Chondrocyte (in vitro differentiated cells): Measurements from ENCODE around the gene ARHGAP42. TPM values are rescaled to one million over a fixed set of nuclear protein-coding genes. Genes with fewer than 3 reads are reported as not detected.

Experiments
- DNase-seq: peaks from one replicate; pipeline ENCODE4 v3.0.0; 2021; ENCODE audit warnings: mixed read lengths, low spot score
- H3K27ac Mint-ChIP-seq: one replicate; pipeline ENCODE4 v1.8.0; 2021; ENCODE audit warnings: mild to moderate bottlenecking, moderate library complexity, mixed read lengths; ENCODE audit not compliant: unreplicated experiment
- H3K27me3 Mint-ChIP-seq: 2 replicates; pipeline ENCODE4 v1.8.0; 2021; ENCODE audit warnings: low read depth, mixed read lengths
- H3K36me3 Mint-ChIP-seq: 2 replicates; pipeline ENCODE4 v1.8.0; 2021; ENCODE audit warnings: low read depth, mixed read lengths
- H3K4me1 Mint-ChIP-seq: 2 replicates; pipeline ENCODE4 v1.8.0; 2021; ENCODE audit warnings: low read depth, mild to moderate bottlenecking, mixed read lengths
- H3K4me3 Mint-ChIP-seq: one replicate; pipeline ENCODE4 v1.8.0; 2021; ENCODE audit warnings: mild to moderate bottlenecking, moderate library complexity, mixed read lengths; ENCODE audit not compliant: unreplicated experiment
- H3K9me3 Mint-ChIP-seq: 2 replicates; pipeline ENCODE4 v1.8.0; 2021; ENCODE audit warnings: low read depth, mixed read lengths
- total RNA-seq: library from RNA; stranded (reverse); gene quantifications from 3 replicates; pipeline ENCODE4 v1.2.1, GENCODE V29; 2021
- TF ChIP-seq, protein P1 (sequence below): fragments of 200-600 bp; sonication (generic); IDR thresholded peaks from 2 replicates; pipeline ENCODE4 v1.5.0; 2021; ENCODE audit warnings: antibody characterized with exemption, mild to moderate bottlenecking, moderate library complexity

The ARHGAP42 gene
- total RNA-seq, 1 donor from 2014 or later, result 16.1 TPM

DNA sequence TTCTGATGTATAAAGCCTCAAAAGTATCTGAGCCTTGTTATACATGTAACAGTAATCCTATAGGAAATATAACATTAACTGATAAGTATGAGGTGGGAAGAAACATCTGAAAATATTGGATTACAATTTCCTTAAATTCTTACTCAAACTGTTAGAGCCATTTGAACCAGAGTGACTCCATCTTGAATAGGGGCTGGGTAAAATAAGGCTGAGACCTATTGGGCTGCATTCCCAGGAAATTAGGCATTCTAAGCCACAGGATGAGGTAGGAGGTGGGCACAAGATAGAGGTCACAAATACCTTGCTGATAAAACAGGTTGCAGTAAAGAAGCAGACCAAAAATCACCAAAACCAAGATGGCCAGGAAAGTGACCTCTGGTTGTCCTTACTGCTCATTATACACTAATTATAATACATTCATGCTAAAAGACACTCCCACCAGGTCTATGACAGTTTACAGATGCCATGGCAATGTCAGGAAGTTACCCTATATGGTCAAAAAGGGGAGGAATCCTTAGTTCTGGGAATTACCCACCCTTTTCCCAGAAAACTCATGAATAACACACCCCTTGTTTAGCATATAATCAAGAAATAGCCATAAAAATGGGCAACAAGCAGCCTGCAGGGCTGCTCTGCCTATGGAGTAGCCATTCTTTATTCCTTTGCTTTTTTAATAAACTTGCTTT is 327.7 kb downstream of the ARHGAP42 start:
- H3K36me3 Mint-ChIP-seq, result no peaks in the 10 kb centered on the region
- peaks cover 51% of the 10 kb centered on the region for H3K27me3 Mint-ChIP-seq
- H3K4me3 Mint-ChIP-seq, result no peak overlapping the region
- no peak for DNase-seq
- H3K4me1 Mint-ChIP-seq, result no peaks in the 10 kb centered on the region
- TF ChIP-seq, protein P1, sequence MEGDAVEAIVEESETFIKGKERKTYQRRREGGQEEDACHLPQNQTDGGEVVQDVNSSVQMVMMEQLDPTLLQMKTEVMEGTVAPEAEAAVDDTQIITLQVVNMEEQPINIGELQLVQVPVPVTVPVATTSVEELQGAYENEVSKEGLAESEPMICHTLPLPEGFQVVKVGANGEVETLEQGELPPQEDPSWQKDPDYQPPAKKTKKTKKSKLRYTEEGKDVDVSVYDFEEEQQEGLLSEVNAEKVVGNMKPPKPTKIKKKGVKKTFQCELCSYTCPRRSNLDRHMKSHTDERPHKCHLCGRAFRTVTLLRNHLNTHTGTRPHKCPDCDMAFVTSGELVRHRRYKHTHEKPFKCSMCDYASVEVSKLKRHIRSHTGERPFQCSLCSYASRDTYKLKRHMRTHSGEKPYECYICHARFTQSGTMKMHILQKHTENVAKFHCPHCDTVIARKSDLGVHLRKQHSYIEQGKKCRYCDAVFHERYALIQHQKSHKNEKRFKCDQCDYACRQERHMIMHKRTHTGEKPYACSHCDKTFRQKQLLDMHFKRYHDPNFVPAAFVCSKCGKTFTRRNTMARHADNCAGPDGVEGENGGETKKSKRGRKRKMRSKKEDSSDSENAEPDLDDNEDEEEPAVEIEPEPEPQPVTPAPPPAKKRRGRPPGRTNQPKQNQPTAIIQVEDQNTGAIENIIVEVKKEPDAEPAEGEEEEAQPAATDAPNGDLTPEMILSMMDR, result no peak
- no peak overlapping the region for H3K27ac Mint-ChIP-seq
- no peaks in the 10 kb centered on the region for H3K9me3 Mint-ChIP-seq

DNA sequence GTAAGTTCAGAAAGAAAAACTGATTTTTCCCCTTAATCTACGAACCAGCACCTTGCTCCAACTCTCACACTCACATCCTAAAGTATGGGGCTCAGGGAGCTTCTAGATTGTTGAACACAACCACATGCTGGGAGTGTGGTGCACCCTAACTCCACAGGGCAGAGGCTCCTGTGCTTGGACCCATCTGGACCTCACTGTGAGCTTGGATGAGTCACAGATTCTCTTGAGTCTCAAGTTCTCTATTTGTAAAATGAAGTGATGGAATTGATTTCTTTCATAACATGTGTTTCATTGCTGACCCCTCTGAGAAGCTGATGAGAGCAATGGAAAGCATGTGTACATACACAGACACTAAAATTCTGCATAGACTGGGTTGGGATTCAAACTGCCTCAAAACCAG is 332.8 kb downstream of the ARHGAP42 start:
- Mint-ChIP-seq H3K4me3 (no peak overlapping the region), H3K36me3 (no peaks in the 10 kb centered on the region), H3K4me1 (no peaks in the 10 kb centered on the region), H3K9me3 (no peaks in the 10 kb centered on the region), H3K27me3 (peaks cover 42% of the 10 kb centered on the region), H3K27ac (no peak overlapping the region)
- TF ChIP-seq, protein P1, result no peak
- DNase-seq, result no peak

DNA sequence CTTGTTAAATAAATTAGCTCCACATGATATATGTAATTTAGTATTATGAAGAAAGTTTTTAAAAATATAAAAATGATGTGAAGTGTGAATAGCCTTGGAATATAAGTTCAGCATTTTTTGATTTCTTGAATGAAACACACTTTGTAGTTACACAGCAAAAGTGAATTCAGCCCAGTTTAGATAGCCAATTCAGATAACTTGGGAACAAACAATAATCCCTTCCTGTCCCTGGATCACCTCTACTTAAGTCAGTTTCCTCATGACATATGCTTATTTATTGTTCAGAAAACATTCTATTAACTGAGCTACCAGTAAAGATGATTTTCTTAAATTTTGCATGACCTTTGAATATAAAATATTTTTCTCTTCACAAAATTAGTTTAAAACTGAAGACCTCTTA is 335.2 kb downstream of the ARHGAP42 start:
- no peak overlapping the region for H3K4me3 Mint-ChIP-seq
- DNase-seq, result no peak

DNA sequence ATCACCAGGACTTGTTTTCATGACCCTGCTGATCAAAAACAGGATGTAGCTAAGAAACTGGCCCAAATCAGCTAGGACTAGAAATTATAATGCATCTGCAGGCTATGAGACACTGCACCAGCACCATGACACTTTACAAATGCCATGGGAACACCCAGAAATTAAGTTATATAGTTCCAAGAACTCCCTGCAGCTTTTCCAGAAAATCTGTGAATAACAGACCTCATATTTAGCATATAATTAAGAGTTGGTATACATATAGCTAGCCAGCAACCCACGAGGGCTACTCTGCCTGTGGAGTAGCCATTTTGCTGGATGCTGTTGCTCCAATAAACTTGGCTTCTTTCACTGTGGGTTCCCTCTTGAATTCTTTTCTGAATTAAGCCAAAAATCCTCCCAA is 341.6 kb downstream of the ARHGAP42 start:
- Mint-ChIP-seq H3K36me3 (no peaks in the 10 kb centered on the region), H3K27me3 (peaks cover 23% of the 10 kb centered on the region)

More for the DNA sequence above, 335.2 kb downstream of the ARHGAP42 start:
- no peaks in the 10 kb centered on the region for H3K36me3 Mint-ChIP-seq
- TF ChIP-seq, protein P1, result no peak
- H3K9me3 Mint-ChIP-seq, result no peaks in the 10 kb centered on the region
- no peak overlapping the region for H3K27ac Mint-ChIP-seq
- peaks cover 28% of the 10 kb centered on the region for H3K27me3 Mint-ChIP-seq
- H3K4me1 Mint-ChIP-seq, result no peaks in the 10 kb centered on the region

DNA sequence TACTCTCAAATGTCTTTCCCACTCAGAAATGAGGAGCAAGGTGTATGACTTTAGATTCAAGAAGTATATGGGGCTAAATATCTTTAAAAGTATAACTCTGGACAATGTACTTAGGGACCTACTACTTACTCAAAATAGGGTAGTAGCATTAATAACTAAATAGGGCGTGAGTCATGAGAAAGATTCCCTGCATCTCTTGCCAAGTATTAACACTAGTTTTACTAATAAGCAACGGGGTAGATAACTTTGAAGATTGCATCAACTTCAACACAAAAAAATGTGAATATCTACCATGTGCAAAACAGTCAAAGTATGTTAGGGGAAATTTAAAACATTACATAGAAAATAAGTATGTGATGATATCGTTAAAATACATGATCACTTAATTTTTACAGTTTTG is 342.9 kb downstream of the ARHGAP42 start:
- Mint-ChIP-seq H3K27ac (no peak overlapping the region), H3K36me3 (no peaks in the 10 kb centered on the region), H3K27me3 (peaks cover 28% of the 10 kb centered on the region), H3K4me1 (peaks cover 15% of the 10 kb centered on the region), H3K4me3 (no peak overlapping the region), H3K9me3 (no peaks in the 10 kb centered on the region)
- DNase-seq, result no peak
- TF ChIP-seq, protein P1, result no peak

More for the DNA sequence above, 341.6 kb downstream of the ARHGAP42 start:
- Mint-ChIP-seq H3K9me3 (no peaks in the 10 kb centered on the region), H3K27ac (no peak overlapping the region), H3K4me1 (peaks cover 15% of the 10 kb centered on the region), H3K4me3 (no peak overlapping the region)
- TF ChIP-seq, protein P1, result no peak
- no peak for DNase-seq
